Panc1 (cell line): Measurements from ENCODE around the gene SIN3B. TPM values are rescaled to one million over a fixed set of nuclear protein-coding genes. Genes with fewer than 3 reads are reported as not detected.

ENCODE experiments used
- ATAC-seq: fragments of 200-7000 bp; cut with Tn5 transposase; 2 replicates; pipeline ENCODE4 v1.9.1; 2020; ENCODE audit warnings: mild to moderate bottlenecking, moderate library complexity
- BruUV-seq: library from RNA; stranded (reverse); fragments of 400-500 nt; replicated peaks from 2 replicates; lab custom pipeline; 2021; lab: Mats Ljungman, UMichigan
- CTCF ChIA-PET: fragments of 300-600 bp; sonication (Branson Sonifier 250); formaldehyde crosslinking; loops from one replicate; lab custom pipeline; 2022; ENCODE audit warnings: antibody characterized with exemption; lab: Charles Lee
- POLR2A ChIA-PET: fragments of 300-600 bp; sonication (Branson Sonifier 250); formaldehyde crosslinking; loops from one replicate; lab custom pipeline; 2022; ENCODE audit warnings: antibody characterized with exemption; lab: Charles Lee
- DNase-seq: peaks from one replicate; pipeline ENCODE4 v3.0.0-alpha.2; 2010; ENCODE audit warnings: low read depth, low spot score
- H3K27ac ChIP-seq: 2 replicates; pipeline ENCODE4 v1.5.1; 2011; ENCODE audit warnings: mild to moderate bottlenecking, low read length, inconsistent platforms
- H3K27me3 ChIP-seq: fragments of 200-500 bp; sonication (Bioruptor generic); 2 replicates; pipeline ENCODE4 v1.6.0; 2014; ENCODE audit warnings: low read length, inconsistent platforms; ENCODE audit not compliant: control insufficient read depth, insufficient read depth
- H3K36me3 ChIP-seq: fragments of 200-500 bp; sonication (Bioruptor generic); 2 replicates; pipeline ENCODE4 v1.5.1; 2014; ENCODE audit warnings: inconsistent platforms, mild to moderate bottlenecking, low read length, moderate library complexity; ENCODE audit not compliant: control insufficient read depth, insufficient read depth
- H3K4me1 ChIP-seq: 2 replicates; pipeline ENCODE4 v1.5.1; 2011; ENCODE audit warnings: inconsistent platforms, mild to moderate bottlenecking, low read length, moderate library complexity; ENCODE audit not compliant: control insufficient read depth, insufficient read depth
- H3K4me3 ChIP-seq, 2 experiments: 2 replicates each; pipeline ENCODE4 v1.5.1; 2011 to 2012; ENCODE audit warnings: low read depth in 2 of 2, low read length in 2 of 2, mild to moderate bottlenecking in 2 of 2, inconsistent platforms in 1 of 2, moderate library complexity in 1 of 2
- H3K9me3 ChIP-seq: fragments of 200-500 bp; sonication (Bioruptor generic); 2 replicates; pipeline ENCODE4 v1.5.1; 2014; ENCODE audit warnings: low read depth, mild to moderate bottlenecking, inconsistent platforms, low read length, moderate library complexity; ENCODE audit not compliant: control insufficient read depth, insufficient read depth
- POLR2AphosphoS5 ChIP-seq: IDR thresholded peaks from 2 replicates; pipeline ENCODE4 v1.6.1; 2012; ENCODE audit warnings: mild to moderate bottlenecking, low read depth, low read length, moderate library complexity
- SIN3A ChIP-seq: IDR thresholded peaks from 2 replicates; pipeline ENCODE4 v1.6.1; 2012; ENCODE audit warnings: low read depth, mild to moderate bottlenecking, low read length, moderate library complexity, borderline replicate concordance; ENCODE audit not compliant: insufficient read depth
- TCF7L2 ChIP-seq: IDR thresholded peaks from 2 replicates; pipeline ENCODE4 v1.6.1; 2011; ENCODE audit warnings: mild to moderate bottlenecking, low read depth, low read length, inconsistent platforms
- in situ Hi-C: cut with HindIII; loops from 2 replicates; pipeline ENCODE4 v1.10.0; 2016; ENCODE audit warnings: low sequenced_read_pairs, low pct_unique_long_range_greater_than_20kb
- intact Hi-C: fragments of 100-400 bp; cut with micrococcal nuclease; formaldehyde crosslinking; loops from one replicate; pipeline ENCODE4 v1.10.0; 2022; ENCODE audit not compliant: unreplicated experiment
- total RNA-seq: library from RNA; stranded (reverse); gene quantifications from one replicate; pipeline ENCODE4 v1.2.1, GENCODE V29; 2021; ENCODE audit not compliant: unreplicated experiment
- TF ChIP-seq, protein P1 (sequence below), 2 experiments: IDR thresholded peaks; 2 replicates each; pipeline ENCODE4 v1.6.1; 2011 to 2012; ENCODE audit warnings: low read depth in 2 of 2, control low read depth in 1 of 2, low read length in 1 of 2, mild to moderate bottlenecking in 1 of 2, moderate library complexity in 1 of 2; ENCODE audit not compliant: insufficient read depth in 1 of 2
- TF ChIP-seq, protein P2 (sequence below): fragments of 450-650 bp; IDR thresholded peaks from 2 replicates; pipeline ENCODE4 v1.5.1; 2017; ENCODE audit warnings: mild to moderate bottlenecking

The SIN3B gene
- total RNA-seq, 1 experiment from 2014 or later: 47.0 TPM

DNA sequence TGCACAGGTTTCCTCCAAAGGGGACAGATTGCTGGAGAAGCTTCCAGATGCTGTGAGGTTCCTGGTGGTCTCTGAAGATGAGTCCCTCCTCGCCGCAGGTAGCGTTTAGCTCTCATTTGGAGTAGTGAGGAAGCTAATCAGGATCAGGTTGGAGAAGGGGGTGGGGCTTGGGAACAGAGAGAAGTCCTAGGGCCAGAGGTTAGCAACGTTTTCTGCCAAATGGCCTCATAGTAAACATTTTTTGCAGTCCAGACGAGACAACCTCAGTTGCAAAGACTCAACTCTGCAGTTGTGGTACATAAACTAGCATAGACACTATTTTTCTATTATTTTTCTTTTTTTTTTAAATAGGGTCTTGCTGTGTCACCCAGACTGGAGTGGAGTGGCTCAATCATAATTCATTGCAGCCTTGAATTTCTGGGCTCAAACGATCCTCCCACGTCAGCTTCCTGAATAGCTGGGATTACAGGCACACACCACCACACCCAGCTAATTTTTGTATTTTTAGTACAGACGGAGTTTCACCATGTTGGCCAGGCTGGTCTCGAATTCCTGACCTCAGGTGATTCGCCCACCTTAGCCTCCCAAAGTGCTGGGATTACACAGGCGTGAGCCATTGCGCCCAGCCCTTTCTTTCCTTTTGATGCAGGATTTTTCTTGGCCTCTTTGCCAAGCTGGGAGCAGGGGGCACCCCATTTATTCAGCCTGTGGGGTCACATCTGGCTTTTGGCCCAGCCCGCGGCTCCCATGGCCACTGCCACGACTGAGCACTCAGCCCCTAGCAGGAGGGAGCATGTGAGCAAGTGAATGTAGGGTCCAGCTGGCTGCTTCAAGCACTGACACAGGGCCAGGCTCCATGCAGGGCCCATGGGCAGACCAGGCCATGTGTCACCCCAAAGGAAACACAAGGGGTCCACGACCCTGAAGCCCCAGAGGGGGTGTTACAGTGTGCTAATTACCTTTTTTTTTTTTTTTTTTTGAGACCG lies 34.4 kb upstream of the SIN3B start:
- H3K9me3 ChIP-seq: no peaks in the 10 kb centered on the region
- no peaks in the 10 kb centered on the region for H3K27me3 ChIP-seq
- no peaks in the 10 kb centered on the region for H3K4me1 ChIP-seq
- TF ChIP-seq TCF7L2: no peak
- TF ChIP-seq POLR2AphosphoS5: no peak
- TF ChIP-seq SIN3A: no peak
- TF ChIP-seq, protein P1, sequence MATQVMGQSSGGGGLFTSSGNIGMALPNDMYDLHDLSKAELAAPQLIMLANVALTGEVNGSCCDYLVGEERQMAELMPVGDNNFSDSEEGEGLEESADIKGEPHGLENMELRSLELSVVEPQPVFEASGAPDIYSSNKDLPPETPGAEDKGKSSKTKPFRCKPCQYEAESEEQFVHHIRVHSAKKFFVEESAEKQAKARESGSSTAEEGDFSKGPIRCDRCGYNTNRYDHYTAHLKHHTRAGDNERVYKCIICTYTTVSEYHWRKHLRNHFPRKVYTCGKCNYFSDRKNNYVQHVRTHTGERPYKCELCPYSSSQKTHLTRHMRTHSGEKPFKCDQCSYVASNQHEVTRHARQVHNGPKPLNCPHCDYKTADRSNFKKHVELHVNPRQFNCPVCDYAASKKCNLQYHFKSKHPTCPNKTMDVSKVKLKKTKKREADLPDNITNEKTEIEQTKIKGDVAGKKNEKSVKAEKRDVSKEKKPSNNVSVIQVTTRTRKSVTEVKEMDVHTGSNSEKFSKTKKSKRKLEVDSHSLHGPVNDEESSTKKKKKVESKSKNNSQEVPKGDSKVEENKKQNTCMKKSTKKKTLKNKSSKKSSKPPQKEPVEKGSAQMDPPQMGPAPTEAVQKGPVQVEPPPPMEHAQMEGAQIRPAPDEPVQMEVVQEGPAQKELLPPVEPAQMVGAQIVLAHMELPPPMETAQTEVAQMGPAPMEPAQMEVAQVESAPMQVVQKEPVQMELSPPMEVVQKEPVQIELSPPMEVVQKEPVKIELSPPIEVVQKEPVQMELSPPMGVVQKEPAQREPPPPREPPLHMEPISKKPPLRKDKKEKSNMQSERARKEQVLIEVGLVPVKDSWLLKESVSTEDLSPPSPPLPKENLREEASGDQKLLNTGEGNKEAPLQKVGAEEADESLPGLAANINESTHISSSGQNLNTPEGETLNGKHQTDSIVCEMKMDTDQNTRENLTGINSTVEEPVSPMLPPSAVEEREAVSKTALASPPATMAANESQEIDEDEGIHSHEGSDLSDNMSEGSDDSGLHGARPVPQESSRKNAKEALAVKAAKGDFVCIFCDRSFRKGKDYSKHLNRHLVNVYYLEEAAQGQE (IDR thresholded peaks at IDR 0.05; ENCODE audit: insufficient read depth in 1 of 2, low read depth in 2 of 2, low read length in 1 of 2): no peak
- TF ChIP-seq, protein P2, sequence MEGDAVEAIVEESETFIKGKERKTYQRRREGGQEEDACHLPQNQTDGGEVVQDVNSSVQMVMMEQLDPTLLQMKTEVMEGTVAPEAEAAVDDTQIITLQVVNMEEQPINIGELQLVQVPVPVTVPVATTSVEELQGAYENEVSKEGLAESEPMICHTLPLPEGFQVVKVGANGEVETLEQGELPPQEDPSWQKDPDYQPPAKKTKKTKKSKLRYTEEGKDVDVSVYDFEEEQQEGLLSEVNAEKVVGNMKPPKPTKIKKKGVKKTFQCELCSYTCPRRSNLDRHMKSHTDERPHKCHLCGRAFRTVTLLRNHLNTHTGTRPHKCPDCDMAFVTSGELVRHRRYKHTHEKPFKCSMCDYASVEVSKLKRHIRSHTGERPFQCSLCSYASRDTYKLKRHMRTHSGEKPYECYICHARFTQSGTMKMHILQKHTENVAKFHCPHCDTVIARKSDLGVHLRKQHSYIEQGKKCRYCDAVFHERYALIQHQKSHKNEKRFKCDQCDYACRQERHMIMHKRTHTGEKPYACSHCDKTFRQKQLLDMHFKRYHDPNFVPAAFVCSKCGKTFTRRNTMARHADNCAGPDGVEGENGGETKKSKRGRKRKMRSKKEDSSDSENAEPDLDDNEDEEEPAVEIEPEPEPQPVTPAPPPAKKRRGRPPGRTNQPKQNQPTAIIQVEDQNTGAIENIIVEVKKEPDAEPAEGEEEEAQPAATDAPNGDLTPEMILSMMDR: no peak
- no peaks in the 10 kb centered on the region for H3K36me3 ChIP-seq
- ATAC-seq: no peak
- ChIA-PET CTCF (no interaction called here), POLR2A (no interaction called here)
- H3K27ac ChIP-seq: no peak overlapping the region
- BruUV-seq: no TSS peak
- in situ Hi-C loops: no loop called here
- intact Hi-C loops: no loop called here
- H3K4me3 ChIP-seq: no peak overlapping the region
- no peak for DNase-seq

DNA sequence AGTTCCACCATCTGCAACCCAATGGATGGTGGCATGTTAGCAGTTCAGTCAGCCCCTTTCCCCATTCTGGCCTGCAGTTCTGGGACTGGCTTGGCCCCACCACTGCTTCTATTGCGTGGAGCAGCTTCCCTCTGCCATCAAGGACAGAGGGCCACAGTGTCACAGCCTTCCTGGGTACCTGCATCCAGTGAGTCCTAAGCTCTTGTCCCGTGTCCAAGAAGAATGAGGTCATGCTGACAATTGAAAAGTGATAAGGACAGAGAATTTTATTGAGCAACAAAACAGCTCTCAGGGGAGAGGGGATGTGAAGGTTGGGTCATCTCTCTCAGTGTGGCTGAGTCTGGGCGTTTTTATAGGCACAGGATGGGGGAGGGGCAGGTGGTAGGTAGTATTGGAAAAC lies 33.5 kb upstream of the SIN3B start:
- ATAC-seq (no peak), DNase-seq (no peak)
- Histone ChIP-seq H3K4me3 (no peak overlapping the region), H3K4me1 (no peaks in the 10 kb centered on the region), H3K36me3 (no peaks in the 10 kb centered on the region), H3K27me3 (no peaks in the 10 kb centered on the region), H3K27ac (no peak overlapping the region), H3K9me3 (no peaks in the 10 kb centered on the region)
- ChIA-PET CTCF (no interaction called here), POLR2A (no interaction called here)
- intact Hi-C loops: no loop called here
- TF ChIP-seq, protein P2: no peak
- TF ChIP-seq POLR2AphosphoS5: no peak
- no peak for TF ChIP-seq SIN3A
- TF ChIP-seq, protein P1 (IDR thresholded peaks at IDR 0.05; ENCODE audit: insufficient read depth in 1 of 2, low read depth in 2 of 2, low read length in 1 of 2): no peak
- no peak for TF ChIP-seq TCF7L2
- no TSS peak for BruUV-seq
- in situ Hi-C loops: no loop called here
